Occipital lobe (tissue), 2 donors: ENCODE data around the gene WBP1L. TPM values are rescaled to one million over a fixed set of nuclear protein-coding genes. Genes with fewer than 3 reads are reported as not detected.
"Not testable (repeated sequence)": the region's sequence is repeated elsewhere in the genome, so short reads cannot be mapped to it uniquely, and the experiment has no call there.

ENCODE experiments used
- DNase-seq: peaks from one replicate; lab custom pipeline; 2025; lab: John Stamatoyannopoulos, UW
- total RNA-seq: library from RNA; depleted of rRNA; stranded (reverse); fragments of >200 nt; gene quantifications from one replicate; pipeline ENCODE4 v1.2.3, GENCODE V29; 2014

Gene WBP1L
- total RNA-seq, 1 donor from 2014 or later = 31.5 TPM

DNA sequence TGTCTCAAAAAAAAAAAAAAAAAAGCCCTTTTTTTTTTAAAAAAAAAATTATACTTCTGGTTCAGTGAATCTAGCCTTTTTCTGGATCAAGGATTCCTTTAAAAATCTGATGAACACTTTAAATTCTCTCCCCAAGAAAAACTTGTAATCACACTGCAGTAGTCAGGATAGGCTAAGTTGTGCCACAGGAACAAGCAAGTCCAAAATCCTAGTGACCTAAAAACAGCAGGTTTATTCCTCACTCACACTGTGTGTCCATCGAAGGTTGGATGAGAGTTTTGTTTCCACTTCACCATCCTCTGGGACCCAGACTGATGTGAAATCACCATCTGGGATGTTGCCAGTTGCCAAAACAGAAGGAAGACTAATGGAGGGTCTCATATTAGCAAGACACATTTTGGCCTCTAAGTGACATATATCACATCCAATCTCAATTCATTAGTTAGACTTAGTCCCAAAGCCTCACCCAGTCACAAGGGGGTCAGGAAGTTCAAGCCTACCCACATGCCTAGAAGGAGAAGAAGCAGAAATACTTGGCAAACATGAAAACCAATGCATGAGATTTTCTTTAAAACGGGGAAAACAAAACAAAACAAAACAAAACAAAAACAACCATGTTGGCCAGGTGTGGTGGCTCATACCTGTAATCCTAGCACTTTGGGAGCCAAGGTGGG lies 60.8 kb downstream of the WBP1L start:
- DNase-seq = no peak

DNA sequence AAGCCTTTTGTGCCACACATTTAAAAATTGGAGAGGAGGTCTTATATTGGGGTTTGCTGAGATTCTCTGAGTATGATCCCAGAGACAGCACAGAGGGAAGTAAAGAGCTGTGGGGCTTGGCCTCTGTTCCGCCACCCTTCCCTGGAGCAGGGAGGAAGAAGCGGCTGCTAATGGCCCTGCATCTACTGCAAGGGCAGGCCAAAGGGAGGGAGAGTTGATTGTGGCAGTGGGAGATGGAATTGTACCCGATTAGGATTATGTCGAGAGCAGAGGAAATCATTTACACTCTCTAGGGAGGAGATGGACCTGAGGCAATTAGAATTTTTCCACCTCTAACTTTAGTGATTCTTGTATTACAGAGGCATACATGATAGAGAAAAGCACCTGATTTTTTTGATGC lies 64.6 kb downstream of the WBP1L start:
- DNase-seq = no peak

- no peak for DNase-seq
Observed at GRCh38 chr10:102811346-102811745, 67.6 kb downstream of the WBP1L start.

- DNase-seq = no peak
Observed at GRCh38 chr10:102812231-102812876, 68.6 kb downstream of the WBP1L start.

DNA sequence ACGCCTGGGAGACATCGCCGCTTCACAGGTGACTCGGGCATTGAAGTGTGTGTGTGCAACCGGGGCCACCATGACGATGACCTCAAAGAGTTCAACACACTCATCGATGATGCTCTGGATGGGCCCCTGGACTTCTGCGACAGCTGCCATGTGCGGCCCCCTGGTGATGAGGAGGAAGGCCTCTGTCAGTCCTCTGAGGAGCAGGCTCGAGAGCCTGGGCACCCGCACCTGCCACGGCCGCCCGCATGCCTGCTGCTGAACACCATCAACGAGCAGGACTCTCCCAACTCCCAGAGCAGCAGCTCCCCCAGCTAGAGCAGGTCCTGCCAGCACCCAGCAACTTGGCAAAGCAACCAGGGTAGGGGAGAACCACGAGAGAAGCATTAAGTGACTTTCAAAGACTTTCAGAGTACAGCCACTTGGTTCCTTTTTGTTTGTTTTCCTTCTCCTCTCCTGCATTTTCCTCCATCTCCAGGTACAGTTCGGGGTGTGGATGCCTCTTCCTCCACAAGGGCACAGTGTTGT lies 69.3 kb downstream of the WBP1L start:
- DNase-seq = no peak

DNA sequence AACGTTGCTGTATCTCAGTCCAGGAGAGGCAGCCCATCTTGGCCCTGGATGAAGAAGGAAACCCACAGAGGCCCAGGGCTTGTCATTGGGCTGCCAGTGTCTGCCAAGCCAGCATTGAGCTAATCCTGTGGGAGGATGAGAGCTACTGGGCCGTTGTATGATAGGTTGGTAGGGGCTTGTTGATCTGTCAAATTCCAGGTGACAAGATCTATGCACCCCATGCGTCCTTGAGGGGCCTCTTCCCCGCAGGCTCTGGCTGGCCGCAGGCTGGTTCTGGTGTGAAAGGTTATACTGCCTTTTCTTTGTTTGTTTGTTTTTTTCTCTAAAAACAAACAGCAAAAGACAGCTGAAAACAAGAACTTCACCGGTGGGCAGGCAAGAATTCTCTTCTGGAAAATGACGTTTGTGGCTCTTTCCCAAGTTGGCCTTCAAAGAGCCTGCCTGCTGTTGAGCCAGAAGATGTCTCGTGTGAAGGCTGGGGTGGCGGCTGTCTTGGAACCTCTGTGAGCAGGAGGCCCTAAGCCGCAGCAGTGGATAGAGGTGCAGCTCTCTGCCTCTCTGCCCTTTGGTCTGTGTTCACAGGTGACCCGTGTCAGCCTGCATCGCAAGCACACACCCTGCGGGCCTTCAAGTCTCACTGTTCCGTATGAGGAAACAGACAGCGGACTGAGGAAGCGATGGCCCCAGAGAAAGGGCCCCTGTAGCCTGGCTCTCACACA lies 70.1 kb downstream of the WBP1L start:
- no peak for DNase-seq

- DNase-seq = no peak
Observed at GRCh38 chr10:102814453-102814871, 70.7 kb downstream of the WBP1L start.

DNA sequence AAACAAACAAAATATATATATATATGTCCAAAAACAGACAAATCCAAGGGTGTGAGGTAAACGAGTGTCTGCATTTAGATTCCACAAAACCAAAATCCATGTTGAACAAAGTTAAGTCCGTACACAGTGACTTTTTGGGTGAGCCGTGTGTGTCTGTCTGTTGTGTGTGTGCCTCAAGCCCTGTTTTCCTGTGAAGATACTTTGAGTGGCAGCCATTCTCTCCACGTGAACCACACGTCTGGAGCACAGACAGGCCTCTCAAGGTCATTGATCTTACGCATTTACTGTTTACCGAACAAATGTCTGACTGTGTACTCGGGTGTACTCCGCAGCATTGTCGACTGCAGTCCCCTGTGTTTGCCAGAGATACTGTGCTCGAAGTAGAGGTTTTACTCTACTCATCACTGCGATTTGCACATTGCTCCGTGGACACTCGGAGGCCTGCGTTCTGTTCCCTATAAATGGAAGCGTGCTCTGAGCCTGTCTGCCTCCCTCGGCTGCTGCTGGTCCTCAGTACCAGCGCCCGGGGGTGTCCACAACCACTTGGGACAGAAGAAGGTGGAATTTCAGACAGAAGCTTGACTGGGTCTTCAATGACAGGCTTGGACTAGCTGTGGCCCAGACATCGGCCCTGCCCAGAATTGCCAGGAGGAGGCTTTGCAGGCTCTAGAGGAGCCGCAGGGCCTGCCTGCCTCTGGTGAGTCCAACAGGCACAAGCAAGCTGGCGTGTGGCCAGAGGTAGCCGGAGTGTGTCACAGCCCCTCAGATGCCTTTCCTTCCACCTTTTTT lies 71.3 kb downstream of the WBP1L start:
- DNase-seq = no peak

DNA sequence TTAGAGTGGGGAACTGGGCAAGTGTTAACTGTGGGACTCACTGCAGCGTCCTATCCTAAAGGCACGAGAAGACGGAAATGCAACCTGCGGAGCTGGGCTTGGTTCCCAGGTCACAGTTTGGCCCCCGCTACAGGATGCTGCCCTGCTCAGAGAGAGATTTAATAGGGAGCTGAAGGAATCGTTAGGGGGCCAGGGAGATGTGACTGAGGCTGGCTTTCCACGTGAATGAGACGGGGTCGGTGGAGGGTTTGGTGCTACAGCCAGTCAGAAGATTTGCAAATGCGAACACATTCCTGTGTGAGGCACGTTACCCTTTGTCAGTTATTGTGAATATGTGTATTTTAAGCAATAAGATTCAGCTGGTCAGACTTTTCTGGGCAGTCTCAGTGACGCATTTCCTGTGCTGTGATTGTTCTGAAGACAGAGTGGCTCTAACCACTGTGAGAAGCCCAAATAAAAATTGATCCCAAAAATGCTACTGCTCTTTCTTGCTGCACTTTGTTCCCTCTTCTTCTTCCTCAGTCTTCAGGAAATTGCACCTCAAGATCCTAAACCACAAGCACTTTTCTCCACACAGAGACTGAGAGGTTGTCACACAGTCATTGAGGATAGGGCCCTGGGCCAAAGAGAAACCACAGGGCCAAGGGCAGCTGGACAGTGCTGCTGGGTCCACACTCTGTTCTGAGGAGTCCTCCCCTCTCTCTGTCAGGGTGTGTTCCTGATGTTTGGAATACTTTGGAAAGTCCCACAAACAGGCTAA lies 72.2 kb downstream of the WBP1L start:
- DNase-seq = no peak

DNA sequence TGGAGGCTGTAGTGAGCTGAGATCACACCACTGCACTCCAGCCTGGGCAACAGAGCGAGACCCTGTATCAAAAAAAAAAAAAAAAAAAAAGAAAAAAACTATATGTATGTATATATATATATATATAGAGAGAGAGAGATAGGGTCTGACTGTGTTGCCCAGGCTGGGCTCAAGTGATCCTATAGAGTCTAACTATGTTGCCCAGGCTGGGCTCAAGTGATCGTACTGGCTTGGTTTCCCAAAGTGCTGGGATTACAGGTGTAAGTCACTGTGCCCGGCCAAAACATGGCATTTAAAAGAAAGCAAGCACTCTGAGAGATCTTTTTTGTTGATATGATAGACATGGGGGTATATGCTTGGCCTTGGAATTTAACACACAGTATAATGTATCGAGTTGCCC lies 73.4 kb downstream of the WBP1L start:
- DNase-seq = no peak

DNA sequence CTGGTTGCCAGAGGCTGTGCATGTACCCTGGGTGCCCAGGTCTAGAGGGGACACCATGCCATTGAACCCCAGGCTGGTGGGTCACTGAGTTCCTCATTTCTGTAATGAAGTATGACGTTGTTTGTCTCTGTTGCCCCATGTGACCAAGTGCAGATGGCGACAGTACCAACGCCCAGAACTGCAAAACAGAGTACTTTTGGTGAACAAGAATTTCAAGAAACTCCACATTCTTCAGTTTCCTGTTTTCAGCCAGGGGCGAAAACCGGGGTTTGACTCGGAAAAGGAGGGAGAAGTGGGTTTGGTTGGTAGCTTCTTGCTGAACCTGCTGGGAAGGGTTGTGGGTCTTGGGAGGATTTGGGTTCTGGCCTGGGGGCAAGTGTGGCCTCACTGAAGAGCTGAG lies 75.3 kb downstream of the WBP1L start:
- DNase-seq = no peak

DNA sequence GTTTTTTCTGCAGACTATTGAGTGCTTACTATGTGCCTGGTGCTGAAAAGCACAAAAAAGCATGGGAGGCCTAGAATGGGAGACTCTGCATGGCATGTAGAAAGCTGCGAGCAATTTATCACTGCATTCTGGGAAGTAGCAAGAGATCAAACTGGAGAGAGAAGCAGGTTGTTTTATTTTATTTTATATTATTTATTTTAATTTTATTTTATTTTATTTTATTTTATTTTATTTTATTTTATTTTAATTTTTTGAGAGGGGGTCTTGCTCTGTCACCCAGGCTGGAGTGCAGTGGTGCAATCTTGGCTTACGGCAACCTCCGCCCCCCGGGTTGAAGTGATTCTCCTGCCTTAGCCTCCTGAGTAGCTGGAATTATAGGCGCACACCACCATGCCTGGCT lies 76.3 kb downstream of the WBP1L start:
- not testable (repeated sequence) for DNase-seq

- no peak for DNase-seq
Observed at GRCh38 chr10:102822222-102822621, 78.5 kb downstream of the WBP1L start.

- DNase-seq = no peak
Observed at GRCh38 chr10:102824664-102825063, 80.9 kb downstream of the WBP1L start.

GRCh38 chr10:102826148-102826796 lies 82.5 kb downstream of the WBP1L start:
- no peak for DNase-seq

GRCh38 chr10:102827597-102827975 lies 83.8 kb downstream of the WBP1L start:
- no peak for DNase-seq

DNA sequence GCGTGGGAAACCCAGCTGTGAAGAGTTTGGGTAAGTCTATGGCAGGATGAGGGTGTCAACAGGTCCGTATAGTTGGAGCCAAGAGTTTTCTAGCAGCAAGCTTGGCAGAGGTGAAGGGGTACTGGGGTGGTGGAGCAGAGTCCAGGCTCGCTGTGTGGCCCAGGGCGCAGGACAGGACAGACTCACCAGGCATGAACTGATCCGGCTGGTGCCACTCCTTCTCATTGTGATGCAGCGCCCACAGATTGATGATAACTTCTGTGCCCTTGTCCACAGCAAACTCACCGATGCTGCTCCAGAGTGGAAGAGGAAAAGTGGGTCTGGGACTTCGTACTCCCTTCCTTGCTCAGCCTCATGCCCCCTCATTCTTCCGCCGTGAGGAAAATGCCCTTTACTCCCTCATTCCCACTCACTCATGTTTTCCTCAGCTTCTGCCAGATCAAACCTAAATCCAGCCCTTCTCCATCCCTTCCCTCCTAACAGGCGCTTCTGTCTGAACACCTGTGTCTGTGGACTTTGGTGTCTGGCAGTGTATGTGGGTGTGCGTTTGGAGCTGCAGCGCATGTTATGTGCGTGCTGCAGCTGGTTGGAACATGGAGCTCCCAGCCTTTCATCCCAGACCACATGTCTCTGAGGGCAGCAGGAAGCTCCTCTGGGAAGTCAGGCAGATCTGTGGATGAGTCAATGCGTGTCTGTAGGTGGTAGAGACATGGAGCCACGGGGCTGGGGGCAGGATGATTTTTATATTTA lies 87.7 kb downstream of the WBP1L start:
- DNase-seq = no peak

DNA sequence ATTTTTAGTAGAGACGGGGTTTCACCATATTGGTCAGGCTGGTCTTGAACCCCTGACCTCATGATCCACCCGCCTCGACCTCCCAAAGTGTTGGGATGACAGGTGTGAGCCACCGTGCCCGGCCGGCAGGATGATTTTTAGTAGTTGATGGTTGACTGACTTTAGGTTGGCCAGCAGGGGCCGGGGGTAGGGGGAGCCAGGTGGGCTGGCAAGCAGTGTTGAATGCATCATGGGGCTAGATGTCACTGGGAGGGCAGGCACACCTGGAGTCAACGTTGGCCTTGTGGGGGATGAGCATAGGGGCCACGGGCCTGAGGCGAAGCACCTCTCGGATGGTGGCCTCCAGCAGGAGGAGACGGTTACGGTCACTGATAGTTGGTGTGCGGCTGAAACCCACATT lies 88.5 kb downstream of the WBP1L start:
- no peak for DNase-seq

- DNase-seq = no peak
Observed at GRCh38 chr10:102832987-102833386, 89.2 kb downstream of the WBP1L start.

GRCh38 chr10:102834143-102834542 lies 90.4 kb downstream of the WBP1L start:
- no peak for DNase-seq
